HL-60 (cell line): Measurements from ENCODE around the gene SUGP2.

Experiments used
- DNase-seq, 2 experiments: peaks; one replicate each; pipeline ENCODE4 v3.0.0-alpha.2; 2010 to 2020; ENCODE audit warnings: low read depth in 1 of 2, low spot score in 1 of 2
- H3K27ac ChIP-seq: fragments of 250-450 bp; sonication (Bioruptor Pico); replicated peaks from 2 replicates; pipeline ENCODE4 v1.5.1; 2020; ENCODE audit warnings: mild to moderate bottlenecking, moderate library complexity
- H3K27me3 ChIP-seq: fragments of 250-450 bp; sonication (Bioruptor Pico); 2 replicates; pipeline ENCODE4 v1.5.1; 2021; ENCODE audit warnings: mild to moderate bottlenecking, moderate library complexity; ENCODE audit not compliant: insufficient read depth, poor library complexity, severe bottlenecking
- H3K4me3 ChIP-seq: replicated peaks from 2 replicates; pipeline ENCODE4 v1.5.1; 2011; ENCODE audit warnings: mild to moderate bottlenecking, control low read depth, low read length; ENCODE audit not compliant: insufficient read depth
- CTCF ChIP-seq: IDR thresholded peaks from one replicate; pipeline ENCODE4 v1.5.1; 2011; ENCODE audit warnings: low read length, control low read depth, inconsistent platforms; ENCODE audit not compliant: insufficient read depth
- GABPA ChIP-seq: IDR thresholded peaks from 2 replicates; pipeline ENCODE4 v1.6.1; 2012; ENCODE audit warnings: low read depth
- POLR2AphosphoS5 ChIP-seq: IDR thresholded peaks from 2 replicates; pipeline ENCODE4 v1.6.1; 2012; ENCODE audit warnings: low read depth
- REST ChIP-seq: IDR thresholded peaks from 2 replicates; pipeline ENCODE4 v1.6.1; 2012; ENCODE audit warnings: low read depth; ENCODE audit not compliant: insufficient replicate concordance
- SPI1 ChIP-seq: IDR thresholded peaks from 2 replicates; pipeline ENCODE4 v1.6.1; 2012; ENCODE audit warnings: low read depth, mild to moderate bottlenecking, borderline replicate concordance
- long read RNA-seq: library from polyadenylated mRNA; unstranded; transcript quantifications from one replicate; pipeline ENCODE4 v2.0.0, GENCODE V29; 2020

The SUGP2 gene
- long read RNA-seq, full-length matches to known transcripts = 70 of 209 reads
- long read RNA-seq, partial matches to known transcripts = 66 of 209 reads
- long read RNA-seq, other reads (novel, unspliced or antisense) = 73 of 209 reads

GRCh38 chr19:19033426-19034203 lies at the start of gene SUGP2, which contains the start of gene ARMC6:
SUGP2 (minus strand) TSS chr19:19033517; CDS start chr19:19031071, 2,446 bp downstream.
ARMC6 (plus strand) TSS chr19:19033603; CDS start chr19:19034210, 607 bp downstream.
- DNase-seq = peak; percentile 86 to 88
- Histone ChIP-seq H3K4me3 (peak within 1 kb of the TSS; percentile 84), H3K27me3 (no peaks in the 10 kb centered on the region), H3K27ac (peak within 1 kb of the TSS; percentile 98)
- TF ChIP-seq POLR2AphosphoS5 (peak; percentile 41), SPI1 (no peak), REST (no peak)

GRCh38 chr19:19081642-19082151 lies 48.4 kb upstream of the SUGP2 start:
- no peak for DNase-seq
- H3K4me3 ChIP-seq = no peak overlapping the region
- TF ChIP-seq CTCF (no peak), SPI1 (no peak), GABPA (no peak), POLR2AphosphoS5 (no peak), REST (no peak)
- H3K27me3 ChIP-seq = no peaks in the 10 kb centered on the region
- H3K27ac ChIP-seq = no peak overlapping the region

- TF ChIP-seq GABPA (no peak), SPI1 (no peak), REST (no peak), POLR2AphosphoS5 (no peak), CTCF (no peak)
- no peak for DNase-seq
- Histone ChIP-seq H3K27ac (no peak overlapping the region), H3K4me3 (no peak overlapping the region), H3K27me3 (no peaks in the 10 kb centered on the region)
Observed at GRCh38 chr19:19079571-19079970, 46.3 kb upstream of the SUGP2 start.
